IMR-90 (cell line): Measurements from ENCODE around the gene MMD. TPM values are rescaled to one million over a fixed set of nuclear protein-coding genes. Genes with fewer than 3 reads are reported as not detected.
"Not testable (repeated sequence)": the region's sequence is repeated elsewhere in the genome, so short reads cannot be mapped to it uniquely, and the experiment has no call there.

Experiments
- ATAC-seq: fragments of 200-7000 bp; cut with Tn5 transposase; 2 replicates; pipeline ENCODE4 v1.9.1; 2020; ENCODE audit warnings: low read depth, mild to moderate bottlenecking, moderate library complexity
- BruUV-seq: library from RNA; stranded (reverse); fragments of 400-500 nt; replicated peaks from 2 replicates; lab custom pipeline; 2021; lab: Mats Ljungman, UMichigan
- CTCF ChIA-PET: fragments of 300-600 bp; formaldehyde crosslinking; extraction: SDS; loops from one replicate; lab custom pipeline; 2021; ENCODE audit warnings: antibody characterized with exemption; lab: Yijun Ruan, JAX
- POLR2A ChIA-PET: fragments of 300-600 bp; sonication (Branson Sonifier 250); formaldehyde crosslinking; loops from one replicate; lab custom pipeline; 2022; ENCODE audit warnings: antibody characterized with exemption; ENCODE audit not compliant: unreplicated experiment; lab: Charles Lee
- DNase-seq: peaks from one replicate; pipeline ENCODE4 v3.0.0; 2013
- H2AFZ ChIP-seq: replicated peaks from 2 replicates; pipeline ENCODE3; 2013; ENCODE audit warnings: low read length, mild to moderate bottlenecking; ENCODE audit not compliant: poor library complexity
- H2AK5ac ChIP-seq: 2 replicates; pipeline ENCODE4 v1.6.1; 2013; ENCODE audit warnings: low read depth, low read length, inconsistent platforms
- H2AK9ac ChIP-seq: replicated peaks from 2 replicates; pipeline ENCODE3; 2013; ENCODE audit warnings: mild to moderate bottlenecking, low read depth, low read length, moderate library complexity; ENCODE audit not compliant: poor library complexity
- H2BK120ac ChIP-seq: 2 replicates; pipeline ENCODE4 v1.6.1; 2013; ENCODE audit warnings: low read depth, low read length, inconsistent platforms
- H2BK15ac ChIP-seq: 3 replicates; pipeline ENCODE4 v1.6.1; 2013; ENCODE audit warnings: low read depth, low read length, inconsistent platforms
- H2BK20ac ChIP-seq: 2 replicates; pipeline ENCODE4 v1.6.1; 2013; ENCODE audit warnings: low read depth, mild to moderate bottlenecking, inconsistent platforms, low read length, moderate library complexity
- H2BK5ac ChIP-seq: 2 replicates; pipeline ENCODE4 v1.6.1; 2013; ENCODE audit warnings: mild to moderate bottlenecking, low read depth, low read length, inconsistent platforms; ENCODE audit not compliant: poor library complexity, severe bottlenecking
- H3K14ac ChIP-seq: replicated peaks from 2 replicates; pipeline ENCODE4 v1.6.1; 2013; ENCODE audit warnings: low read depth, low read length, inconsistent platforms
- H3K18ac ChIP-seq: 2 replicates; pipeline ENCODE4 v1.6.1; 2013; ENCODE audit warnings: low read depth, low read length, control low read depth
- H3K23ac ChIP-seq: 2 replicates; pipeline ENCODE4 v1.6.1; 2013; ENCODE audit warnings: low read depth, low read length, inconsistent platforms
- H3K27ac ChIP-seq: 2 replicates; pipeline ENCODE4 v1.5.1; 2013; ENCODE audit warnings: mild to moderate bottlenecking, control low read depth, low read length; ENCODE audit not compliant: insufficient read depth
- H3K27me3 ChIP-seq: 2 replicates; pipeline ENCODE4 v1.6.1; 2013; ENCODE audit warnings: low read length; ENCODE audit not compliant: control insufficient read depth, insufficient read depth
- H3K36me3 ChIP-seq: 2 replicates; pipeline ENCODE4 v1.6.1; 2013; ENCODE audit warnings: low read length, mixed read lengths; ENCODE audit not compliant: control insufficient read depth, insufficient read depth
- H3K4ac ChIP-seq: 2 replicates; pipeline ENCODE4 v1.6.1; 2013; ENCODE audit warnings: low read depth, low read length, inconsistent platforms
- H3K4me1 ChIP-seq: 2 replicates; pipeline ENCODE4 v1.6.1; 2013; ENCODE audit warnings: low read length, mixed read lengths; ENCODE audit not compliant: control insufficient read depth, insufficient read depth
- H3K4me2 ChIP-seq: 2 replicates; pipeline ENCODE4 v1.6.1; 2013; ENCODE audit warnings: low read depth, mild to moderate bottlenecking, control low read depth, low read length, moderate library complexity
- H3K4me3 ChIP-seq: 2 replicates; pipeline ENCODE4 v1.5.1; 2013; ENCODE audit warnings: low read depth, mild to moderate bottlenecking, control low read depth, low read length, moderate library complexity; ENCODE audit not compliant: insufficient read depth
- H3K56ac ChIP-seq: 2 replicates; pipeline ENCODE4 v1.6.1; 2013; ENCODE audit warnings: low read length, inconsistent platforms; ENCODE audit not compliant: insufficient read depth; ENCODE audit errors: extremely low read depth
- H3K79me1 ChIP-seq, 2 experiments: 2 replicates each; pipeline ENCODE4 v1.6.1; 2013; ENCODE audit warnings: low read length in 2 of 2, inconsistent platforms in 1 of 2, low read depth in 1 of 2
- H3K9ac ChIP-seq: 2 replicates; pipeline ENCODE4 v1.6.1; 2013; ENCODE audit warnings: low read depth, low read length, control low read depth
- H3K9me1 ChIP-seq: 2 replicates; pipeline ENCODE4 v1.6.1; 2013; ENCODE audit warnings: low read length, inconsistent platforms; ENCODE audit not compliant: insufficient read depth
- H3K9me3 ChIP-seq: 2 replicates; pipeline ENCODE4 v1.6.1; 2013; ENCODE audit warnings: low read length; ENCODE audit not compliant: control insufficient read depth, insufficient read depth
- H4K20me1 ChIP-seq: 2 replicates; pipeline ENCODE4 v1.6.1; 2013; ENCODE audit warnings: low read length, inconsistent platforms; ENCODE audit not compliant: insufficient read depth
- H4K5ac ChIP-seq: 2 replicates; pipeline ENCODE4 v1.6.1; 2013; ENCODE audit warnings: mild to moderate bottlenecking, low read depth, low read length, control low read depth
- H4K8ac ChIP-seq, 2 experiments: 2 replicates each; pipeline ENCODE4 v1.6.1; 2013; ENCODE audit warnings: low read depth in 2 of 2, low read length in 2 of 2, control low read depth in 1 of 2, inconsistent platforms in 1 of 2
- H4K91ac ChIP-seq: 2 replicates; pipeline ENCODE4 v1.6.1; 2013; ENCODE audit warnings: low read depth, low read length, inconsistent platforms; ENCODE audit not compliant: insufficient read depth
- WGBS, 2 experiments: methylation state at CpG; one replicate each; pipeline versions ENCODE4 v1.1.5 to v1.1.7; 2013; ENCODE audit warnings: missing lambda C conversion rate in 2 of 2; ENCODE audit not compliant: insufficient read length in 1 of 2; ENCODE audit errors: extremely low coverage in 2 of 2; 5-methylcytosine and 5-hydroxymethylcytosine counted together
- dilution Hi-C: fragments of 300-500 bp; cut with HindIII; formaldehyde crosslinking; loops from one replicate; pipeline ENCODE4 v1.14.3; 2018; ENCODE audit warnings: low sequenced_read_pairs; ENCODE audit not compliant: unreplicated experiment
- in situ Hi-C: fragments of 300-500 bp; cut with MboI; formaldehyde crosslinking; loops from 3 replicates; pipeline ENCODE4 v1.14.3; 2019; ENCODE audit warnings: low sequenced_read_pairs, inconsistent platforms, mixed read lengths
- intact Hi-C: fragments of 100-400 bp; cut with micrococcal nuclease; formaldehyde crosslinking; loops from 2 replicates; pipeline ENCODE4 v1.10.0; 2022
- polyA plus RNA-seq, 3 experiments: library from polyadenylated mRNA; depleted of rRNA; stranded (reverse); fragments of >200 nt; gene quantifications; 2 replicates each; pipeline ENCODE4 v1.2.3, GENCODE V29; 2012; ENCODE audit warnings: low replicate concordance in 1 of 3
- total RNA-seq: library from RNA; depleted of rRNA; stranded (reverse); fragments of >200 nt; gene quantifications from 2 replicates; pipeline ENCODE4 v1.2.3, GENCODE V29; 2012

MMD gene
- total and polyA plus RNA-seq, 2 of the 4 experiments (the other 2 are of a cell fraction): 6.3 to 7.0 TPM

GRCh38 chr17:55404197-55404596 lies 17.4 kb downstream of the MMD start:
- dilution Hi-C loops, intact Hi-C loops, H2AFZ ChIP-seq, in situ Hi-C loops, H3K23ac ChIP-seq, H2BK5ac ChIP-seq, DNase-seq, POLR2A ChIA-PET, H2BK20ac ChIP-seq, H3K9ac ChIP-seq, H2BK120ac ChIP-seq, H4K20me1 ChIP-seq, H3K4ac ChIP-seq, H3K14ac ChIP-seq, BruUV-seq, H3K9me1 ChIP-seq, H3K27me3 ChIP-seq, H4K8ac ChIP-seq, ATAC-seq, H3K18ac ChIP-seq, H4K5ac ChIP-seq, H3K27ac ChIP-seq, H3K4me1 ChIP-seq, H2BK15ac ChIP-seq, H3K4me2 ChIP-seq, H3K79me1 ChIP-seq, H3K56ac ChIP-seq, H3K9me3 ChIP-seq, H2AK9ac ChIP-seq, H2AK5ac ChIP-seq, H3K4me3 ChIP-seq, H4K91ac ChIP-seq: not testable (repeated sequence)
- WGBS, 2 experiments: no CpG with 5 or more reads among the region's 5 CpGs
- CTCF ChIA-PET: interaction anchor here (0.6 kb wide), 1 partner anchor 10 kb away, joined by 3 read pairs; no protein-coding TSS in a partner anchor
- H3K36me3 ChIP-seq: peaks cover 38% of the 10 kb centered on the region
